ENCODE results near the gene CCNJL. TPM values are rescaled to one million over a fixed set of nuclear protein-coding genes. Genes with fewer than 3 reads are reported as not detected.
"Not testable (repeated sequence)": the region's sequence is repeated elsewhere in the genome, so short reads cannot be mapped to it uniquely, and the experiment has no call there.

CCNJL gene, protein sequence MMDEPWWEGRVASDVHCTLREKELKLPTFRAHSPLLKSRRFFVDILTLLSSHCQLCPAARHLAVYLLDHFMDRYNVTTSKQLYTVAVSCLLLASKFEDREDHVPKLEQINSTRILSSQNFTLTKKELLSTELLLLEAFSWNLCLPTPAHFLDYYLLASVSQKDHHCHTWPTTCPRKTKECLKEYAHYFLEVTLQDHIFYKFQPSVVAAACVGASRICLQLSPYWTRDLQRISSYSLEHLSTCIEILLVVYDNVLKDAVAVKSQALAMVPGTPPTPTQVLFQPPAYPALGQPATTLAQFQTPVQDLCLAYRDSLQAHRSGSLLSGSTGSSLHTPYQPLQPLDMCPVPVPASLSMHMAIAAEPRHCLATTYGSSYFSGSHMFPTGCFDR
- 1 to 10 TPM; 6.9 to 9.5 (median 8.3) TPM for polyA plus RNA-seq (ENCODE audit: insufficient read length in 4 of 4)

DNA sequence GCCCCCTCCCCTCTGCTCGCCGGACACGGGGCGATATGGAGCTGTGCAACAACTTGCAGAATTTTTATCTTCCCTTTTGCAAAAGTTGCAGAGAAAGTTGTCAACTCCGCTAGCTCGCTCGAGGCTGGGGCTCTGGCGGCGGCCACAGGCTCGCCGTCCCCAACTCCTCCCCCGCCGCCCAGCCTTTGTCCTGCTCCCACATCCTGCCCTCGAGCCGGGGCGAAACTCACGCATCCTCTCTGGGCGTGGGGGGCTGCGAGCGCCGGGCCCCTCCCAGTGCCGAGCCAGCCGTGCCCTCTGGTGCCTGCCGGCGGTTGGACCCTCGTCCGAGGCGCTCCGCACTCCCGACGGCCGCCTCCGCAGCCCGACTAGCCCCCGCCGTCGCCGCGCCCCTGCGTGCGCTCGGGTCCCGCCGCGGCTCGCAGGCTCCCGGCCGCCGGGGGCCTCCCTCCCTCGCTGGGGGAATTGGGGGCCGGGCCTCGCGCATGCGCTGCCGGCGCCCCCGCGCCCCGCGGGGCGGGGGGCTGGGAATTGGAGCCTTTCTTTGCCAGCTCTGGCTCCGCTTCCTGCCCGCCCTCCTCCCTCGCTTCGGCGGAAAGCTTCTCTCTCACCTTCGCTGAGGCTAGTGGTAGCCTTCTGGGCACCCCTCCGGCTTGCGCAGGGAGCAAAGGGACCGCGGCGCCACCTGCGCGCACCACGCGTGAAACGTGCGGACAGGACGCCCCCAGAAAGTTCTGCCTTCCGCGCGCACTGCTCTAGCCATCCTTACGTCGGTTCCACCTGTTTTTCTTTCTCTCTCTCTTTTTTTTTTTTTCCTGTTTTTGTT is at the start of gene CCNJL:
TSS of gene CCNJL (minus strand) at position 431 of the 826 bp plus-strand sequence. CDS start 641 bp downstream, outside the sequence.
- DNase-seq (ENCODE audit: low read depth in 4 of 4, low spot score in 2 of 4), result peak; percentile 61 to 74 (median 68)

GRCh38 chr5:160361624-160362228 is 49.4 kb upstream of the CCNJL start:
- DNase-seq (ENCODE audit: low read depth in 4 of 4, low spot score in 2 of 4), result no peak

DNA sequence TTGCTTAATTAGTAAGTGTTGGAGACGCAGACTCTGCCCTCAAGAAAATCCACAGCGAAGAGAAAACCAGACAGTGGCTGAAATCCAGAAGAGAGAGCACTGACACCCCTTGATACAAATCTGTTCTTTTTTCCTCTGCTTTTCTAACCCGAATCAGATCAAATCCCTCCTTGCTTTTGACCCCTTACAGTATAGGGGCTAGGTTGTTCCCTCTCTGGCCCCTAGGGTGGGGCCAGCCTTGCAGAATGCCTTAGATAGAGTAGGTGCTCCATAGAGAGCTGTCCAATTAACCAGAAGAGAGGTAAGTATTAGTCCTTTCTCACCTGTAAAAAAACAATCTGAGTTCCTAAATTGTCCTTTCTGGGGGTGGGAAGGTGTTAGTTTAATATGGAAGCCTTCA is 47.9 kb upstream of the CCNJL start:
- no peak for DNase-seq (ENCODE audit: low read depth in 4 of 4, low spot score in 2 of 4)

DNA sequence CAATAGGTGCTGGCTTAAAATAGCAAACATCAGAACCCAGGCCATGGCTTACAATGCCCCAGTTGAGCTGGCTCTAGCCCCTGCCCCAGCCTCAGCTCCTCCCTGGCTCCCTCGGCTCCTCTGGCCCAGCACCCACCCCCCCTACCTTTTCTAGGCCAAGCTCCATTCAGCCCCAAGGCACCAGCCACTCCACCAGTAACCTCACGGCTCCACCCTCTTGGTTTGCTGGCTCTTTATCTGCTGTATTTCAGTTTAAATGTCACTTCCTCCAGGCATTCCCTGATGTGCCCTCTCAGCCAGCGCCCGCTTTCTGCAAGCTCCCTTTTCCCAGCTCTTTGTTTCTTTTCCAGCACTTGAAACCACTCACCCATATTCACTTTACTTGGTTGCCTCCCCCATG is 47.5 kb upstream of the CCNJL start:
- DNase-seq (ENCODE audit: low read depth in 4 of 4, low spot score in 2 of 4), result no peak

DNA sequence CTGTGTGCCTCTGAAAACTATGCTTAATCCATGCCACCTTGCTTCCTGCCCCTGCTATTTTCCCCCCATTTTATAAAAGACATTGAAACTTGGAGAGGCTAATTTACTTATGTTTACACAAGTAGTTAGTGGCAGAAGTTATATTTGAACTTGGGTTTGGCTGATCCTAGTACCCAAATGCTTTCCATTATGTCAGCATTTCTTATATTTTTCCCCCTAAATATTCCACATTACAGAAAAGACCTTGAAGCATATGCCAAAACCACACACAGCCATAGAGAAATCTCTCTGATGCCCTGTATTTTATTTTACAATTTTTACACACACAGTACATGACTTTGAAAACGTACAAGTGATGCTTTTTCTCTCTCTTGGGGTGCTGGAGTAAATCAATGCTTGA is 46.9 kb upstream of the CCNJL start:
- no peak for DNase-seq (ENCODE audit: low read depth in 4 of 4, low spot score in 2 of 4)

GRCh38 chr5:160357861-160358411 is 45.6 kb upstream of the CCNJL start:
- no peak for DNase-seq (ENCODE audit: low read depth in 4 of 4, low spot score in 2 of 4)

DNA sequence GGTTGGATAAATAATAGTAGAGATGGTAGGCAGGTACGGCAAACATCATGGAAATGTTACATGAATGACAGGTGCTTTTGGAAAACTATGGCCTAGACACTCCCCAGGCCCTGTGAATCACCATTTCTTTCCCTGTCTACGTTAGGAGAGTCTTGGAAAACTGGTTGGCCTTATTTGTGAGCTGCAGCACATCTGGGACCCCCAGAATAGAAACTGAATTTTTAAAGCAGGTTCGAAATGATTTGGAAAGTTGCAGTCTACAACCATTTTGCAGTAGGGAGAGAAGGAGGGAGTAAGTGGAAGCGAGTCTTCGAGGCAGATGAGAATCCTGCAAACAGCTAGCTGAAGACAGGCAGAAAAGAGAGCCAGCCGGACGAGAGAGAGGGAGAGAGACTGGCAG is 45.0 kb upstream of the CCNJL start:
- no peak for DNase-seq (ENCODE audit: low read depth in 4 of 4, low spot score in 2 of 4)

- DNase-seq (ENCODE audit: low read depth in 4 of 4, low spot score in 2 of 4), result no peak
Observed at GRCh38 chr5:160356550-160357347, 44.4 kb upstream of the CCNJL start.

GRCh38 chr5:160354666-160355065 is 42.3 kb upstream of the CCNJL start:
- no peak for DNase-seq (ENCODE audit: low read depth in 4 of 4, low spot score in 2 of 4)

DNA sequence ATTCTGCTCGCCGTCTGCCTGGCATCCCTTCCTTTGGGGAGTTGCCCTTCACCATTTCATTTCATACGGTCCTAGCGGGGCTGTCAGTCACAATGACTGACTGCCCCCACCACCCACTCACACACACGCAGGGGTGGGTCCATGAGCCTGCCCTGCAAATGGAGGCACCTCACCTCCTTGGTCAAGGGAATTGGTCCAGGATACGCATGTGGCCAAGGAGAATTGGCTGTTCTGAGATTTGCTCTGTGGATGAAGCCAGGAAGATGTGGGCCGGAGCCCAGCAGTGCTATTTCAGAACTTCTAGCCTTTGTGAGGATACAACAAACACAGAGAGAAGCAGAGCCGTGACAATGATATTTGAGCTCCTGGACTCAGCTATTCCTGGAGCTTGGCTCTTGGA is 41.0 kb upstream of the CCNJL start:
- DNase-seq (ENCODE audit: low read depth in 4 of 4, low spot score in 2 of 4), result no peak

DNA sequence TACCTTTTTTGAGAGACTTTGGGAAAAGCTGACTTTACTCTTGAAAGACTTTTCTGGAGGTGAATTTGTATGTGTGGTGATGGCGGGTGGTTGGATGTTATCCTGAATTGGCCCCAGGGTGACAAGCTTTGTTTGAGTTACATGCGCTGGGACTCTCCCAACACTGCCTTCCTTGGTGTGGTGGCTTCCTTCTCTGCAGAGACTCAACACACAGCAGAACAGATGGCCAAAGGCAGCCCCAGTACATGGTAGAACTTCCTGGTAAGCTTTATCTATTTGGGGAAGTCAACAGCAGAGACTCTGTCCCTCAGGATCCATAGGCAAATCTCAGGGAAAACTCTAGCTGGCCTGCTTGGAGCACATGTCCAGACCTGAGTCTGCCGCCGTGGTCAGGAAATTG is 39.9 kb upstream of the CCNJL start:
- no peak for DNase-seq (ENCODE audit: low read depth in 4 of 4, low spot score in 2 of 4)

DNA sequence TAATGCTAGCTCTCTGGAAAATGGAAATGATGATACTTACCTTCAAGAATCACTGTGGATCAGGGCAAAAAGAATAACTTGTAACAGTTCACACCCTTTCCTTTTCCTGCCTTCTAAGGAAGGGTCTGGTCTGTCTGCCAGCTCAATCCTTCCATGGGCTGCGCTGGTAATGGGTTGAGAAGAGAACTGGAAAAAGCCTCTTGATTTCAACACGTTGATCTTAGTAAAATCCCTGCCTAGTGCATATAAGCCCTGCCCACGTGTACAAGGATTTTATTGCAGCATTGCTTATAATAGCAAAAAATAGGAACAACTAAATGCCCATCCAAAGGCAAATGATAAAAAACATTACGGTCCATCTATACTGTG is 37.6 kb upstream of the CCNJL start:
- no peak for DNase-seq (ENCODE audit: low read depth in 4 of 4, low spot score in 2 of 4)

DNA sequence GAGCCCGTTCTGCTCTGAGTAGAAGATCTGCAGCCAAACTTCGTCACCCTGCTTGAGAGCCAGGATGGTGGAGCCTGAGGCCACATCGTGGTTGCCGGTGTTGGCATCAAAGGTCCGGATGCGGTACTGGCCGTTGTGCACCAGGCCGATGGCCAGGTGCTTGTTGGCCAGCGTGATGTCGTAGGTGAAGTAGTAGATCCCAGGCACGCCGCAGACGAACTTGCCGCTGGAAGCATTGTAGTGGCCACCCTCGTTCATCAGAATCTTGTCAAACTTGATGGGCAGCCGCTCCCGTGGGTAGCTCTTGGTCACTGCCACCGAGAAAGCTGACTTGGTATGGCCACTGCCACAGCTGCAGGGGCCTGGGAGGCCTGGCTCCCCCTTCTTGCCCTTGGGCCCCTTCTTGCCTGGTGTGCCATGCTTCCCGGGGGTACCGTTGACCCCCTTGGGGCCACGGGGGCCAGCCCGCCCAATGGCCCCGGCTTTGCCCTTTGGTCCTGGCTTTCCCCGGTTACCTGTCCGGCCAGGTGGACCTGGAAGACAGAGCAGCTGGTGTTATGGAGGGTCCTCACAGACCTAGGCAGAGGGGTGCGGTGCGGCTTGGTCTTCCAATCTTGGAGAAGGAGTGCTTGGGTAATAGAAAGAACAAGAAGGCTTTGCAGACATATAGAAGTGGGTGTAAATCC is 37.0 kb upstream of the CCNJL start:
- no peak for DNase-seq (ENCODE audit: low read depth in 4 of 4, low spot score in 2 of 4)

DNA sequence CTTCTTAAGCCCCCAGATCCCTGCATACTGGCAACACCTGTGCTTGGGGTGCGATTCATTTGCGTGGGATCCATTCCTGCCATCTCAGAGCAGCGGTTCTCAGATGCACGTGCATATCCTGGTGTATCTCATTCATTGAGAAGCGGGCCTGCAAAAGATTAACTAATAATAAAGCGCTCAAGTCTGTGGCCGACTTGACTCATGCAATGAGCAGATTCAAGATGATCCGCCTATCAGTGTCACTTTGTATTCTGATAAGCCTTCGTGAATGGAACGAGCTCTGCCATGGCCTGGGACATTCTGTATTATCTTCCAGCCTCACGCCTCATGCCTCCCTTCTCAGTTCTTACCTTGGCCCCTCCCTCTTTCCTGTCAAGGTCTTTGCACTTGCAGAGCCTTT is 35.7 kb upstream of the CCNJL start:
- no peak for DNase-seq (ENCODE audit: low read depth in 4 of 4, low spot score in 2 of 4)

DNA sequence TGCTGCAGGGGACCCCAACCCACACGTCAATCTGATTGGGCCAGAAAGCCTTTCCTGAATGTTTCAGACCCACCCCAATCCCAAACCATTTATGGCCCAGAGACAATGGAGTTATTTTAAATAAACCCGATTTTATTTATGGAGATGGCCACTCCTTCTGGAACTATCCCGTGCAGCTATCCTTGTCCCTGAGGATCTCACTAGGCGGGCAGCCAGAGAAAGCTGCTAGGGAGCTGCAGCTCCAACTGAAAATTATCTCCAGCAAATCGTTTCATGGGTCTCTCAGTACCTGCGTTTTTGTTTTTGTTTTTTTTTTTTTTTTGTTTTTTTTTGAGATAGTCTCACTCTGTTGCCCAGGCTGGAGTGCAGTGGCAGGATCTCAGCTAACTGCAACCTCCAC is 35.1 kb upstream of the CCNJL start:
- no peak for DNase-seq (ENCODE audit: low read depth in 4 of 4, low spot score in 2 of 4)

DNA sequence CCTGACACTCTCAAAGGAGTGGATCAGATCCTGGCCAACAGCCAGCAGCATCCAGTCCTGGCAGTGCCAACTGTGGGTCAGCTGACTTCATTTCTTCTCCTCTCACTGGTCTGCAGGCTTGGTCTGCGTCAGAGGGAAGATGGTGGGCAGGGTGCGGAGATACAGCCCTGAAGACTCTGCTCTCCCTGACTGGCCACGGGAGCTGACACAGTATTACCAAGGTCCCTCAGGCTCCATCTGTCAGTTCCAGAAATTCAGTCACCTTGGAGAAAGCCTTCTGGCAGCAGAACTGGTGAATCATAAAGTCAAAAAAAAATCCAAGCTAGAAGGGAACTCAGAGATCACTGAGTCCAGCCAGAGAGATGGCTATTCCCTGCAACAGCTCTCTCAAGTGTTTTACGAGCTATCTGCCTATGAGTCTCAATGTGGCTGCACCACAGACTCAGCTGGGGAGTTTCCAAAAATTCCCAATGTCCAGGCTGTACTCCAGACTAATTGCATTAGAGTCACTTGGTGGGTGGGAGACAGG is 30.1 kb upstream of the CCNJL start:
- no peak for DNase-seq (ENCODE audit: low read depth in 4 of 4, low spot score in 2 of 4)

- no peak for DNase-seq (ENCODE audit: low read depth in 4 of 4, low spot score in 2 of 4)
Observed at GRCh38 chr5:160341309-160341870, 29.0 kb upstream of the CCNJL start.

DNA sequence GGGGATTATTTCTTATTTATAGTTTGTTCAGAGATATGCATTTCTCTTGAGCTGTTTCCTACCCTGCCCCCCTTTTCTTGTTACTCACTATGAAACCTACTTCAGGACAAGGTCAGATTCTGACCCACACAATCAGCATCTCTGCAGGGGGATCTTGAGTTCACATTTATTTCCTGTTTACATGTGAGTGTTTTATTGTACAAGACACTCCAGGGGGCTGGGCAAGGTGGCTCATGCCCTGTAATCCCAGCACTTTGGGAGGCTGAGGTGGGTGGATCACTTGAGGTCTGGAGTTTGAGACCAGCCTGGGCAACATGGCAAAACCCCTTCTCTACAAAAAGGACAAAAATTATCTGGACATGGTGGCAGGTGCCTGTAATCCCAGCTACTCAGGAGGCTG is 28.1 kb upstream of the CCNJL start:
- DNase-seq (ENCODE audit: low read depth in 4 of 4, low spot score in 2 of 4), result not testable (repeated sequence)
